K562 (cell line): ENCODE measurements around the gene GIPC3. TPM values are rescaled to one million over a fixed set of nuclear protein-coding genes. Genes with fewer than 3 reads are reported as not detected.

Experiments used
- BCOR ChIP-seq: fragments of 450-650 bp; IDR thresholded peaks from 2 replicates; pipeline ENCODE4 v1.6.1; 2016
- EHMT2 ChIP-seq: fragments of 450-650 bp; IDR thresholded peaks from 2 replicates; pipeline ENCODE4 v1.6.1; 2018; ENCODE audit warnings: antibody characterized with exemption
- FOS ChIP-seq: IDR thresholded peaks from 3 replicates; pipeline ENCODE4 v1.6.1; 2011; ENCODE audit not compliant: insufficient read length; ENCODE audit errors: extremely low read depth
- FOXA1 ChIP-seq: fragments of 450-650 bp; IDR thresholded peaks from 2 replicates; pipeline ENCODE4 v1.6.1; 2016; ENCODE audit warnings: mild to moderate bottlenecking, borderline replicate concordance
- NBN ChIP-seq: fragments of 450-650 bp; IDR thresholded peaks from 2 replicates; pipeline ENCODE4 v1.6.1; 2016; ENCODE audit warnings: low read depth, mild to moderate bottlenecking
- NCOA1 ChIP-seq: fragments of 450-650 bp; IDR thresholded peaks from 2 replicates; pipeline ENCODE4 v1.6.1; 2016; ENCODE audit warnings: low read depth
- NFIC ChIP-seq: fragments of 450-650 bp; IDR thresholded peaks from 2 replicates; pipeline ENCODE4 v1.6.1; 2017; ENCODE audit warnings: mild to moderate bottlenecking, inconsistent platforms
- RBM39 ChIP-seq: fragments of 200-400 bp; formaldehyde crosslinking; optimal IDR thresholded peaks from 2 replicates; pipeline ENCODE3; 2018; ENCODE audit warnings: low read depth, low read length
- RHOXF2B ChIP-seq: fragments of 250-450 bp; sonication (Bioruptor Pico); conservative IDR thresholded peaks from 2 replicates; pipeline ENCODE4 v1.5.1; 2021
- STAG1 ChIP-seq: sonication (generic); formaldehyde crosslinking; IDR thresholded peaks from 2 replicates; pipeline ENCODE4 v1.5.0; 2020; ENCODE audit warnings: missing genetic modification reagents, borderline replicate concordance
- USF1 ChIP-seq: sonication (generic); formaldehyde crosslinking; IDR thresholded peaks from 2 replicates; pipeline ENCODE4 v1.9.0; 2022; ENCODE audit warnings: mild to moderate bottlenecking, missing genetic modification reagents
- ZBTB7A ChIP-seq: IDR thresholded peaks from 2 replicates; pipeline ENCODE4 v1.6.1; 2011; ENCODE audit warnings: low read depth, mild to moderate bottlenecking, low read length, moderate library complexity, borderline replicate concordance; ENCODE audit not compliant: control insufficient read depth
- ZKSCAN3 ChIP-seq: fragments of 250-450 bp; sonication (Bioruptor Pico); IDR thresholded peaks from 2 replicates; pipeline ENCODE4 v1.4.0; 2020
- ZNF3 ChIP-seq: fragments of 250-450 bp; sonication (Bioruptor Pico); IDR thresholded peaks from 2 replicates; pipeline ENCODE4 v1.5.0; 2021; ENCODE audit warnings: mild to moderate bottlenecking, moderate library complexity
- ZNF408 ChIP-seq: fragments of 250-450 bp; sonication (Bioruptor Pico); IDR thresholded peaks from 2 replicates; pipeline ENCODE4 v1.4.0; 2020; ENCODE audit warnings: low read depth, mild to moderate bottlenecking, moderate library complexity
- ZZZ3 ChIP-seq: fragments of 450-650 bp; IDR thresholded peaks from 2 replicates; pipeline ENCODE4 v1.6.1; 2016; ENCODE audit warnings: antibody characterized with exemption, mild to moderate bottlenecking, moderate library complexity
- polyA plus RNA-seq, 8 experiments: library from polyadenylated mRNA; depleted of rRNA in 4 of 8; stranded (reverse) in 5 of 8; unstranded in 3 of 8; fragments of >200 nt; fragmentation: Nextera tagmentation in 2 of 8; fragmentation: Illumina TruSeq in 1 of 8; extraction: Ambion mirVana in 2 of 8; extraction: Trizol in 1 of 8; gene quantifications; 2 replicates each; pipeline versions ENCODE4 v1.2.1 to v1.2.3, GENCODE V29; 2011 to 2014; ENCODE audit warnings: inconsistent platforms in 1 of 8, missing spikeins in 1 of 8
- total RNA-seq, 7 experiments: library from RNA; depleted of rRNA in 6 of 7; stranded (reverse); fragments of >200 nt in 6 of 7; fragmentation: Illumina TruSeq in 2 of 7; extraction: Trizol in 2 of 7; gene quantifications; 2 replicates each; pipeline versions ENCODE4 v1.2.1 to v1.2.3, GENCODE V29; 2011 to 2021; ENCODE audit warnings: low replicate concordance in 1 of 7
- TF ChIP-seq, protein P1 (sequence below): fragments of 450-650 bp; IDR thresholded peaks from 2 replicates; pipeline ENCODE4 v1.6.1; 2017; ENCODE audit warnings: antibody characterized with exemption, mild to moderate bottlenecking
- TF ChIP-seq, protein P2 (sequence below): fragments of 250-450 bp; sonication (Bioruptor Pico); IDR thresholded peaks from 2 replicates; pipeline ENCODE4 v1.5.1; 2021; ENCODE audit warnings: mild to moderate bottlenecking
- TF ChIP-seq, protein P3 (sequence below): fragments of 250-450 bp; sonication (Bioruptor Pico); IDR thresholded peaks from 2 replicates; pipeline ENCODE4 v1.5.0; 2021
- TF ChIP-seq, protein P4 (sequence below): fragments of 250-450 bp; sonication (Bioruptor Pico); IDR thresholded peaks from 2 replicates; pipeline ENCODE4 v1.5.0; 2022; ENCODE audit warnings: mild to moderate bottlenecking

GIPC3 gene
- total and polyA plus RNA-seq, 9 of the 15 experiments (the other 6 are each of a cell fraction or from before 2014, with no cell fraction given) = 0.03 to 3.6 (median 1.5) TPM; not detected in 1

GRCh38 chr19:3612901-3613741, 27.8 kb downstream of the GIPC3 start (continued):
- TF ChIP-seq, protein P1, sequence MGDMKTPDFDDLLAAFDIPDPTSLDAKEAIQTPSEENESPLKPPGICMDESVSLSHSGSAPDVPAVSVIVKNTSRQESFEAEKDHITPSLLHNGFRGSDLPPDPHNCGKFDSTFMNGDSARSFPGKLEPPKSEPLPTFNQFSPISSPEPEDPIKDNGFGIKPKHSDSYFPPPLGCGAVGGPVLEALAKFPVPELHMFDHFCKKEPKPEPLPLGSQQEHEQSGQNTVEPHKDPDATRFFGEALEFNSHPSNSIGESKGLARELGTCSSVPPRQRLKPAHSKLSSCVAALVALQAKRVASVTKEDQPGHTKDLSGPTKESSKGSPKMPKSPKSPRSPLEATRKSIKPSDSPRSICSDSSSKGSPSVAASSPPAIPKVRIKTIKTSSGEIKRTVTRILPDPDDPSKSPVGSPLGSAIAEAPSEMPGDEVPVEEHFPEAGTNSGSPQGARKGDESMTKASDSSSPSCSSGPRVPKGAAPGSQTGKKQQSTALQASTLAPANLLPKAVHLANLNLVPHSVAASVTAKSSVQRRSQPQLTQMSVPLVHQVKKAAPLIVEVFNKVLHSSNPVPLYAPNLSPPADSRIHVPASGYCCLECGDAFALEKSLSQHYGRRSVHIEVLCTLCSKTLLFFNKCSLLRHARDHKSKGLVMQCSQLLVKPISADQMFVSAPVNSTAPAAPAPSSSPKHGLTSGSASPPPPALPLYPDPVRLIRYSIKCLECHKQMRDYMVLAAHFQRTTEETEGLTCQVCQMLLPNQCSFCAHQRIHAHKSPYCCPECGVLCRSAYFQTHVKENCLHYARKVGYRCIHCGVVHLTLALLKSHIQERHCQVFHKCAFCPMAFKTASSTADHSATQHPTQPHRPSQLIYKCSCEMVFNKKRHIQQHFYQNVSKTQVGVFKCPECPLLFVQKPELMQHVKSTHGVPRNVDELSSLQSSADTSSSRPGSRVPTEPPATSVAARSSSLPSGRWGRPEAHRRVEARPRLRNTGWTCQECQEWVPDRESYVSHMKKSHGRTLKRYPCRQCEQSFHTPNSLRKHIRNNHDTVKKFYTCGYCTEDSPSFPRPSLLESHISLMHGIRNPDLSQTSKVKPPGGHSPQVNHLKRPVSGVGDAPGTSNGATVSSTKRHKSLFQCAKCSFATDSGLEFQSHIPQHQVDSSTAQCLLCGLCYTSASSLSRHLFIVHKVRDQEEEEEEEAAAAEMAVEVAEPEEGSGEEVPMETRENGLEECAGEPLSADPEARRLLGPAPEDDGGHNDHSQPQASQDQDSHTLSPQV = peak; percentile 99
- TF ChIP-seq NCOA1 (no peak), RHOXF2B (CRISPR knock-in tag) (no peak), NFIC (peak; percentile 10; the same call in 1 of the 2 replicates), USF1 (CRISPR knock-in tag) (no peak), EHMT2 (no peak), ZBTB7A (no peak), FOS (no peak), ZZZ3 (no peak), STAG1 (CRISPR knock-in tag) (no peak), FOXA1 (no peak), RBM39 (no peak), BCOR (no peak), ZNF3 (no peak), ZKSCAN3 (no peak), ZNF408 (CRISPR knock-in tag) (no peak), NBN (no peak)
- TF ChIP-seq, protein P2, sequence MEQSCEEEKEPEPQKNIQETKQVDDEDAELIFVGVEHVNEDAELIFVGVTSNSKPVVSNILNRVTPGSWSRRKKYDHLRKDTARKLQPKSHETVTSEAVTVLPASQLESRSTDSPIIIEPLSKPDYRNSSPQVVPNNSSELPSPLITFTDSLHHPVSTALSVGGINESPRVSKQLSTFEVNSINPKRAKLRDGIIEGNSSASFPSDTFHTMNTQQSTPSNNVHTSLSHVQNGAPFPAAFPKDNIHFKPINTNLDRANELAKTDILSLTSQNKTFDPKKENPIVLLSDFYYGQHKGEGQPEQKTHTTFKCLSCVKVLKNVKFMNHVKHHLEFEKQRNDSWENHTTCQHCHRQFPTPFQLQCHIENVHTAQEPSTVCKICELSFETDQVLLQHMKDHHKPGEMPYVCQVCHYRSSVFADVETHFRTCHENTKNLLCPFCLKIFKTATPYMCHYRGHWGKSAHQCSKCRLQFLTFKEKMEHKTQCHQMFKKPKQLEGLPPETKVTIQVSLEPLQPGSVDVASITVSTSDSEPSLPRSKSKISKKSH (CRISPR knock-in tag) = no peak
- TF ChIP-seq, protein P3, sequence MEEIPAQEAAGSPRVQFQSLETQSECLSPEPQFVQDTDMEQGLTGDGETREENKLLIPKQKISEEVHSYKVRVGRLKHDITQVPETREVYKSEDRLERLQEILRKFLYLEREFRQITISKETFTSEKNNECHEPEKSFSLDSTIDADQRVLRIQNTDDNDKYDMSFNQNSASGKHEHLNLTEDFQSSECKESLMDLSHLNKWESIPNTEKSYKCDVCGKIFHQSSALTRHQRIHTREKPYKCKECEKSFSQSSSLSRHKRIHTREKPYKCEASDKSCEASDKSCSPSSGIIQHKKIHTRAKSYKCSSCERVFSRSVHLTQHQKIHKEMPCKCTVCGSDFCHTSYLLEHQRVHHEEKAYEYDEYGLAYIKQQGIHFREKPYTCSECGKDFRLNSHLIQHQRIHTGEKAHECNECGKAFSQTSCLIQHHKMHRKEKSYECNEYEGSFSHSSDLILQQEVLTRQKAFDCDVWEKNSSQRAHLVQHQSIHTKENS (CRISPR knock-in tag) = no peak
- TF ChIP-seq, protein P4, sequence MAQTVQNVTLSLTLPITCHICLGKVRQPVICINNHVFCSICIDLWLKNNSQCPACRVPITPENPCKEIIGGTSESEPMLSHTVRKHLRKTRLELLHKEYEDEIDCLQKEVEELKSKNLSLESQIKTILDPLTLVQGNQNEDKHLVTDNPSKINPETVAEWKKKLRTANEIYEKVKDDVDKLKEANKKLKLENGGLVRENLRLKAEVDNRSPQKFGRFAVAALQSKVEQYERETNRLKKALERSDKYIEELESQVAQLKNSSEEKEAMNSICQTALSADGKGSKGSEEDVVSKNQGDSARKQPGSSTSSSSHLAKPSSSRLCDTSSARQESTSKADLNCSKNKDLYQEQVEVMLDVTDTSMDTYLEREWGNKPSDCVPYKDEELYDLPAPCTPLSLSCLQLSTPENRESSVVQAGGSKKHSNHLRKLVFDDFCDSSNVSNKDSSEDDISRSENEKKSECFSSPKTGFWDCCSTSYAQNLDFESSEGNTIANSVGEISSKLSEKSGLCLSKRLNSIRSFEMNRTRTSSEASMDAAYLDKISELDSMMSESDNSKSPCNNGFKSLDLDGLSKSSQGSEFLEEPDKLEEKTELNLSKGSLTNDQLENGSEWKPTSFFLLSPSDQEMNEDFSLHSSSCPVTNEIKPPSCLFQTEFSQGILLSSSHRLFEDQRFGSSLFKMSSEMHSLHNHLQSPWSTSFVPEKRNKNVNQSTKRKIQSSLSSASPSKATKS (CRISPR knock-in tag) = no peak
